ENCODE results near the gene TBCD. TPM values are rescaled to one million over a fixed set of nuclear protein-coding genes. Genes with fewer than 3 reads are reported as not detected.

Gene TBCD
- total RNA-seq, 1 donor from 2014 or later: 31.8 TPM

GRCh38 chr17:82807562-82807961, 55.7 kb downstream of the TBCD start:
- peaks cover 4% of the 10 kb centered on the region for H3K4me1 ChIP-seq (ENCODE audit: insufficient read depth, low read length)
- H3K4me2 ChIP-seq (ENCODE audit: low read length): no peak overlapping the region
- no peaks in the 10 kb centered on the region for H3K27me3 ChIP-seq (ENCODE audit: insufficient read depth, low read length)
- H3K9ac ChIP-seq (ENCODE audit: low read length): no peak overlapping the region
- peaks cover 3% of the 10 kb centered on the region for H3K79me2 ChIP-seq (ENCODE audit: insufficient read depth, low read length)
- H4K20me1 ChIP-seq (ENCODE audit: insufficient read depth, low read length): peaks cover 11% of the 10 kb centered on the region
- H3K27ac ChIP-seq (ENCODE audit: low read depth, low read length): no peak overlapping the region
- Mint-ChIP-seq H3K27ac (ENCODE audit: unreplicated experiment) (no peak overlapping the region), H3K4me3 (ENCODE audit: unreplicated experiment) (no peak overlapping the region), H3K4me1 (ENCODE audit: low read depth, unreplicated experiment) (no peaks in the 10 kb centered on the region), H3K9me3 (ENCODE audit: unreplicated experiment) (no peaks in the 10 kb centered on the region), H3K27me3 (ENCODE audit: low read depth, unreplicated experiment) (no peaks in the 10 kb centered on the region), H3K36me3 (ENCODE audit: low read depth, unreplicated experiment) (no peaks in the 10 kb centered on the region)
- no peak overlapping the region for H2AFZ ChIP-seq (ENCODE audit: low read depth, low read length)
- DNase-seq (ENCODE audit: low read depth) (no peak), FAIRE-seq (no peak)
- H3K36me3 ChIP-seq (ENCODE audit: insufficient read depth, low read length): no peaks in the 10 kb centered on the region
- TF ChIP-seq EZH2 (IDR thresholded peaks at IDR 0.05; ENCODE audit: insufficient read depth, low read length): no peak
- TF ChIP-seq, protein P1, sequence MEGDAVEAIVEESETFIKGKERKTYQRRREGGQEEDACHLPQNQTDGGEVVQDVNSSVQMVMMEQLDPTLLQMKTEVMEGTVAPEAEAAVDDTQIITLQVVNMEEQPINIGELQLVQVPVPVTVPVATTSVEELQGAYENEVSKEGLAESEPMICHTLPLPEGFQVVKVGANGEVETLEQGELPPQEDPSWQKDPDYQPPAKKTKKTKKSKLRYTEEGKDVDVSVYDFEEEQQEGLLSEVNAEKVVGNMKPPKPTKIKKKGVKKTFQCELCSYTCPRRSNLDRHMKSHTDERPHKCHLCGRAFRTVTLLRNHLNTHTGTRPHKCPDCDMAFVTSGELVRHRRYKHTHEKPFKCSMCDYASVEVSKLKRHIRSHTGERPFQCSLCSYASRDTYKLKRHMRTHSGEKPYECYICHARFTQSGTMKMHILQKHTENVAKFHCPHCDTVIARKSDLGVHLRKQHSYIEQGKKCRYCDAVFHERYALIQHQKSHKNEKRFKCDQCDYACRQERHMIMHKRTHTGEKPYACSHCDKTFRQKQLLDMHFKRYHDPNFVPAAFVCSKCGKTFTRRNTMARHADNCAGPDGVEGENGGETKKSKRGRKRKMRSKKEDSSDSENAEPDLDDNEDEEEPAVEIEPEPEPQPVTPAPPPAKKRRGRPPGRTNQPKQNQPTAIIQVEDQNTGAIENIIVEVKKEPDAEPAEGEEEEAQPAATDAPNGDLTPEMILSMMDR (IDR thresholded peaks at IDR 0.05; ENCODE audit: insufficient read depth, low read depth, low read length): no peak
- no peak overlapping the region for H3K4me3 ChIP-seq (ENCODE audit: insufficient read depth, low read depth, low read length)
- no peaks in the 10 kb centered on the region for H3K9me3 ChIP-seq (ENCODE audit: insufficient read depth, low read depth, low read length)

DNA sequence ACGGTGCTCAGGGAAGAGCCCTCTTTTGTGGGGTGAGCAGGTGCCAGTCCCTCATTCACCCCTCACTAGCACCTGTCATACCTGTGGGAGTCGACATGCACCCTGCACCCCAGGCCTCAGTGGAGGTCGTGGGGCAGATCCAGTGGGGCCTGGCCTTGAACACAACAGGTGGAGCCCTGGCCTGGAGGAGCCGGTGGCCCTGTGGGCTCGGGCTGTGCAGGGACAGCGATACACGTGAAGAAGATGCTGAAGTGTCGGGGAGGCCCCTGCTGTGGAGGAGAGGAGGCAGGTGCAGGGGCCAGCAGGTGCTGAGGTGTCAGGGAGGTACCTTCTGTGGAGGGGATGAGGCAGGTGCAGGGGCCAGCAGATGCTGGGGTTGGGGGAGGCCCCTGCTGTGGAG, 56.1 kb downstream of the TBCD start:
- Histone ChIP-seq H3K4me1 (ENCODE audit: insufficient read depth, low read length) (peaks cover 4% of the 10 kb centered on the region), H3K9ac (ENCODE audit: low read length) (no peak overlapping the region), H3K4me2 (ENCODE audit: low read length) (no peak overlapping the region), H3K79me2 (ENCODE audit: insufficient read depth, low read length) (peaks cover 3% of the 10 kb centered on the region), H3K27me3 (ENCODE audit: insufficient read depth, low read length) (no peaks in the 10 kb centered on the region), H3K9me3 (ENCODE audit: insufficient read depth, low read depth, low read length) (no peaks in the 10 kb centered on the region), H4K20me1 (ENCODE audit: insufficient read depth, low read length) (peaks cover 6% of the 10 kb centered on the region), H3K36me3 (ENCODE audit: insufficient read depth, low read length) (no peaks in the 10 kb centered on the region), H3K27ac (ENCODE audit: low read depth, low read length) (no peak overlapping the region), H2AFZ (ENCODE audit: low read depth, low read length) (no peak overlapping the region), H3K4me3 (ENCODE audit: insufficient read depth, low read depth, low read length) (no peak overlapping the region)
- Mint-ChIP-seq H3K4me3 (ENCODE audit: unreplicated experiment) (no peak overlapping the region), H3K4me1 (ENCODE audit: low read depth, unreplicated experiment) (no peaks in the 10 kb centered on the region), H3K9me3 (ENCODE audit: unreplicated experiment) (no peaks in the 10 kb centered on the region), H3K27me3 (ENCODE audit: low read depth, unreplicated experiment) (no peaks in the 10 kb centered on the region), H3K36me3 (ENCODE audit: low read depth, unreplicated experiment) (peaks cover under 1% of the 10 kb centered on the region), H3K27ac (ENCODE audit: unreplicated experiment) (no peak overlapping the region)
- TF ChIP-seq EZH2 (IDR thresholded peaks at IDR 0.05; ENCODE audit: insufficient read depth, low read length): no peak
- TF ChIP-seq, protein P1 (IDR thresholded peaks at IDR 0.05; ENCODE audit: insufficient read depth, low read depth, low read length): no peak
- FAIRE-seq: no peak
- DNase-seq (ENCODE audit: low read depth): no peak

DNA sequence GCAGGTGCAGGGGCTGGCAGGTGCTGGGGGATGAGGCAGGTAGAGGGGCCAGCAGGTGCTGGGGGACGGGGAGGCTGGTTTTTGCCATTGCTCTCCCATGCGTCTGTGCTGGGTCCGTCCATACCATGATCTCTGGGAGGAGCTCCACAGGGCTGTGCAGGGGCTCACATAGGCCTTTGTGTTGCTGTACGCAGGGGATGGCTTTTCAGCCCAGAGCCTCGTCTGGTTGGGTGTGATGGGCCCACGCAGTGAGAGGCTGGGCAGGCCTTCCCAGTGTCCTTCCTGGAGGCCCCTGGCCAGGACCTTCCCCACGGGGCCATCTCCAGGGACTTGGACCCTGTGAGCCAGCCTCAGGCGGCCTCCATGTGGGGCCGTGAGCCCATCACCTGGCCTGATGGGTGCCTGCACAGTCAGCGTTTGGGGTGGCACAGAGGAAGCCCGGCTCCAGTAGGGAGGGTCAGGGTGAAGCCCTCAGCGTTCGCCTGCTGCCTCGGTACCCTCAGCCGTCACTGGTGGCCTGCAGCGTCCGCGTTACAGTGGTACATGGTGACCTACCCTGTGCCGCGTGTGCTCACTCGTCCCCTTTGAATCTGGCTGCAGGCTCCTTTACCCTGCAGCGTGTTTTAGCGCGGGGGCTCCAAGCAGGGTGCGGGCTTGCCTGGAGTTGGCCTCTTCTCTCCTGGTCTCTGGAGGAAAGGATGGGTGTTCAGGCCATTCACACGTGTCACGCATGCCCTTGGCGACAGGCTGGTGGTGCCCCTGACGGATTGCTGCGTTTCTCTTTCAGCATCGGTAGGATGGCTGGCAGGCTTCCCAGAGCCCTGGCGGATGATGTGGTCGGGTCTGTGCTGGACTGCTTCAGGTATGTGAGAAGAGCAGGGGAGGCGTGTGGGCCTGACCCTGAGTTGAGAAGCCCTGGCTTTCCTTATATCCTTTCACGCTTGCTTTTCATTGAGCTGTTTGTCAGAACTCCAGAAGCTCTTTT, 57.3 kb downstream of the TBCD start:
- H3K27me3 ChIP-seq (ENCODE audit: insufficient read depth, low read length): no peaks in the 10 kb centered on the region
- H3K27ac ChIP-seq (ENCODE audit: low read depth, low read length): no peak overlapping the region
- H3K4me2 ChIP-seq (ENCODE audit: low read length): no peak overlapping the region
- no peaks in the 10 kb centered on the region for H3K9me3 ChIP-seq (ENCODE audit: insufficient read depth, low read depth, low read length)
- peak; percentile 32 for DNase-seq (ENCODE audit: low read depth)
- Mint-ChIP-seq H3K4me3 (ENCODE audit: unreplicated experiment) (no peak overlapping the region), H3K27me3 (ENCODE audit: low read depth, unreplicated experiment) (no peaks in the 10 kb centered on the region), H3K4me1 (ENCODE audit: low read depth, unreplicated experiment) (no peaks in the 10 kb centered on the region), H3K36me3 (ENCODE audit: low read depth, unreplicated experiment) (peaks cover 2% of the 10 kb centered on the region), H3K9me3 (ENCODE audit: unreplicated experiment) (no peaks in the 10 kb centered on the region), H3K27ac (ENCODE audit: unreplicated experiment) (no peak overlapping the region)
- no peaks in the 10 kb centered on the region for H3K36me3 ChIP-seq (ENCODE audit: insufficient read depth, low read length)
- peaks cover 4% of the 10 kb centered on the region for H3K4me1 ChIP-seq (ENCODE audit: insufficient read depth, low read length)
- no peak overlapping the region for H3K9ac ChIP-seq (ENCODE audit: low read length)
- FAIRE-seq: no peak
- TF ChIP-seq EZH2 (IDR thresholded peaks at IDR 0.05; ENCODE audit: insufficient read depth, low read length): no peak
- TF ChIP-seq, protein P1 (IDR thresholded peaks at IDR 0.05; ENCODE audit: insufficient read depth, low read depth, low read length): no peak
- no peak overlapping the region for H2AFZ ChIP-seq (ENCODE audit: low read depth, low read length)
- no peak overlapping the region for H3K4me3 ChIP-seq (ENCODE audit: insufficient read depth, low read depth, low read length)
- peaks cover 3% of the 10 kb centered on the region for H3K79me2 ChIP-seq (ENCODE audit: insufficient read depth, low read length)
- no peaks in the 10 kb centered on the region for H4K20me1 ChIP-seq (ENCODE audit: insufficient read depth, low read length)
